ENCODE results near the gene UMPS. TPM values are rescaled to one million over a fixed set of nuclear protein-coding genes. Genes with fewer than 3 reads are reported as not detected.

Gene UMPS
- total and polyA plus RNA-seq, 2 of the 4 experiments (the other 2 are of a cell fraction), result 18.7 to 26.7 TPM

DNA sequence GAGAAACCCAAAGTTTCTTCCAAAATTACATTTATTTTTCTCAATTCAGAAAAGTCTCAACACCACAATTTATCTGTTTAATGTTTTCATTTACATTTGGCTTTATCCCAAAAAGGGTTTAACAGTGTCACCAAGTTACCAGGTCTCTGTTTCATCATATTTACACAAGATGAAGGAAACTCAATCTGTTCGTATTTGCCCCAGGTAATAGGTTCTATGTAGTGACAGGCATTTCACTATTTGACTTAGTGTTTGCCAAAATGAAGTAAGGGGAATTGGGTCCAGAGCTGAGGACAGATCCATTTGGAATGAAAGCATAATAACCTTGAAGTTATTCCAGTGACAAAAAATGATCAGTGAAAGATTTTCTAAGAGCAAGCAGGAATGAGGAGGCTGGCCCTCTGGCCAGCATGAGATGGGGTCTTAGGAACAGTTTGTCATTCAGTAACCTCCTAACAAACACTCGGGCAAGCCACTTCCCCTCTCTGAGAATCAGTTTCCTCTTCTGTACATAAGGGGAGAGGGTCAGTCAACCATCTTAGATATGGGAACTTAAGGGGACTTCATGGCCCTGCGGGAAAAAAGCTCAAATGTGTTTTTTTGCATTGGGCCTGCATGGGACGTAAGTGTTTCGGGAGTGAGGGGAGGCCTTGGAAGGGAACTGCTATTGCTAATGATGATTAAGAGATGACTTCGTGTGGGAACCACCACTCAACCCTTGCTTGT is 31.8 kb downstream of the UMPS start (continued):
- no peak for TF ChIP-seq RAD21 (IDR thresholded peaks at IDR 0.05; ENCODE audit: low read length)
- TF ChIP-seq, protein P1, sequence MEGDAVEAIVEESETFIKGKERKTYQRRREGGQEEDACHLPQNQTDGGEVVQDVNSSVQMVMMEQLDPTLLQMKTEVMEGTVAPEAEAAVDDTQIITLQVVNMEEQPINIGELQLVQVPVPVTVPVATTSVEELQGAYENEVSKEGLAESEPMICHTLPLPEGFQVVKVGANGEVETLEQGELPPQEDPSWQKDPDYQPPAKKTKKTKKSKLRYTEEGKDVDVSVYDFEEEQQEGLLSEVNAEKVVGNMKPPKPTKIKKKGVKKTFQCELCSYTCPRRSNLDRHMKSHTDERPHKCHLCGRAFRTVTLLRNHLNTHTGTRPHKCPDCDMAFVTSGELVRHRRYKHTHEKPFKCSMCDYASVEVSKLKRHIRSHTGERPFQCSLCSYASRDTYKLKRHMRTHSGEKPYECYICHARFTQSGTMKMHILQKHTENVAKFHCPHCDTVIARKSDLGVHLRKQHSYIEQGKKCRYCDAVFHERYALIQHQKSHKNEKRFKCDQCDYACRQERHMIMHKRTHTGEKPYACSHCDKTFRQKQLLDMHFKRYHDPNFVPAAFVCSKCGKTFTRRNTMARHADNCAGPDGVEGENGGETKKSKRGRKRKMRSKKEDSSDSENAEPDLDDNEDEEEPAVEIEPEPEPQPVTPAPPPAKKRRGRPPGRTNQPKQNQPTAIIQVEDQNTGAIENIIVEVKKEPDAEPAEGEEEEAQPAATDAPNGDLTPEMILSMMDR (conservative IDR thresholded peaks at IDR 0.05; ENCODE audit: low read depth, low read length), result no peak

DNA sequence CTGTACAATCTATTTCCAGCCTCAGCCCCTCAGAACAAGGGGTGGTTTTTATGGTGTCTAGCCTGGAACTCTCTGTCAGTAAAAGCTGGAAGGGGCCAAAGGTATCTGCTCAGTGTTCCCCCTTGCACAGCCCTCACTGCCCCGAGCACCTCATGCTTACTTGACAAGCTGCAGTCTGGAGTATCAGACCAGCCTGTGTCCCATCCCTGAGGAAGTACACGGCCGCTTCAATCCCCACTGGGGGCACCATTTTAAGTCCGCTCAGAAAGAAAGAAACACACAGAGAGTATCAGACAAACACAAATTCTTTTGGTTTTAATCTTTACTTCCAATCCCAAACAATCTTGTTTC is 32.4 kb downstream of the UMPS start:
- H2AK9ac ChIP-seq (replicated peaks; ENCODE audit: low read depth, low read length, poor library complexity), result no peak overlapping the region
- no peak overlapping the region for H4K5ac ChIP-seq (ENCODE audit: low read depth, low read length)
- H3K36me3 ChIP-seq (ENCODE audit: control insufficient read depth, insufficient read depth, low read length), result peaks cover 43% of the 10 kb centered on the region
- H3K18ac ChIP-seq (ENCODE audit: low read depth, low read length), result no peak overlapping the region
- H2BK20ac ChIP-seq (ENCODE audit: low read depth, low read length), result no peak overlapping the region
- peaks cover 7% of the 10 kb centered on the region for H3K4me1 ChIP-seq (ENCODE audit: control insufficient read depth, insufficient read depth, low read length)
- in situ Hi-C loops (cut with MboI; ENCODE audit: low sequenced_read_pairs) (loop anchor here (5.0 to 10.0 kb wide), 2 partner anchors 140 to 672 kb away; no protein-coding TSS in a partner anchor), intact Hi-C loops (cut with micrococcal nuclease) (loop anchor here (5.0 kb wide), 3 partner anchors 125 to 825 kb away; partner anchors contain the start of gene ITGB5), dilution Hi-C loops (cut with HindIII; ENCODE audit: low sequenced_read_pairs, unreplicated experiment) (loop anchor here (25.0 kb wide), 1 partner anchor 125 kb away; the partner anchor contains the start of gene ITGB5)
- no peak for DNase-seq
- no peak overlapping the region for H4K8ac ChIP-seq (ENCODE audit: low read depth in 2 of 2, low read length in 2 of 2)
- H3K4me2 ChIP-seq (ENCODE audit: low read depth, low read length), result no peak overlapping the region
- no TSS peak for BruUV-seq (replicated peaks)
- H3K9me1 ChIP-seq (ENCODE audit: insufficient read depth, low read length), result 0 out of 2 replicates have a peak, but pooled peaks cover 2% of the 10 kb centered on the region
- H3K4ac ChIP-seq (ENCODE audit: low read depth, low read length), result no peak overlapping the region
- no peak overlapping the region for H4K91ac ChIP-seq (ENCODE audit: insufficient read depth, low read depth, low read length)
- no peak overlapping the region for H2AK5ac ChIP-seq (ENCODE audit: low read depth, low read length)
- no peak overlapping the region for H2AFZ ChIP-seq (replicated peaks; ENCODE audit: low read length, poor library complexity)
- no peak for ATAC-seq (ENCODE audit: low read depth)
- no peak overlapping the region for H3K9ac ChIP-seq (ENCODE audit: low read depth, low read length)
- H2BK5ac ChIP-seq (ENCODE audit: low read depth, low read length, poor library complexity, severe bottlenecking), result no peak overlapping the region
- no peaks in the 10 kb centered on the region for H3K27me3 ChIP-seq (ENCODE audit: control insufficient read depth, insufficient read depth, low read length)
- H4K20me1 ChIP-seq (ENCODE audit: insufficient read depth, low read length), result 0 out of 2 replicates have a peak, but pooled peaks cover 4% of the 10 kb centered on the region
- no peak overlapping the region for H3K56ac ChIP-seq (ENCODE audit: extremely low read depth, insufficient read depth, low read length)
- H2BK120ac ChIP-seq (ENCODE audit: low read depth, low read length), result no peak overlapping the region
- ChIA-PET POLR2A (ENCODE audit: unreplicated experiment) (no interaction called here), CTCF (interaction anchor here (1.0 to 1.8 kb wide), 2 partner anchors 12 to 139 kb away, joined by 3 to 6 read pairs; no protein-coding TSS in a partner anchor)
- H3K23ac ChIP-seq (ENCODE audit: low read depth, low read length), result no peak overlapping the region
- no peak overlapping the region for H2BK15ac ChIP-seq (ENCODE audit: low read depth, low read length)
- H3K4me3 ChIP-seq (ENCODE audit: insufficient read depth, low read depth, low read length), result no peak overlapping the region
- no peaks in the 10 kb centered on the region; a peak in 1 of 4 replicates for H3K79me1 ChIP-seq (ENCODE audit: low read depth in 1 of 2, low read length in 2 of 2)
- H3K14ac ChIP-seq (replicated peaks; ENCODE audit: low read depth, low read length), result no peak overlapping the region
- 60% methylated on average over 1 of the region's 4 CpGs; no CpG with 5 or more reads in 1 of the 2 experiments for WGBS, 2 experiments (ENCODE audit: extremely low coverage in 2 of 2, insufficient read length in 1 of 2)
- H3K9me3 ChIP-seq (ENCODE audit: control insufficient read depth, insufficient read depth, low read length), result no peaks in the 10 kb centered on the region
- no peak overlapping the region for H3K27ac ChIP-seq (ENCODE audit: insufficient read depth, low read length)
- TF ChIP-seq, protein P1 (conservative IDR thresholded peaks at IDR 0.05; ENCODE audit: low read depth, low read length), result no peak
- TF ChIP-seq RAD21 (IDR thresholded peaks at IDR 0.05; ENCODE audit: low read length) (no peak), RCOR1 (IDR thresholded peaks at IDR 0.05; ENCODE audit: insufficient replicate concordance, low read length) (no peak), CEBPB (IDR thresholded peaks at IDR 0.05; ENCODE audit: low read depth, low read length) (no peak), NFE2L2 (IDR thresholded peaks at IDR 0.05; ENCODE audit: low read depth, low read length) (no peak), MXI1 (IDR thresholded peaks at IDR 0.05; ENCODE audit: borderline replicate concordance, low read depth, low read length) (no peak), FOS (IDR thresholded peaks at IDR 0.05; ENCODE audit: low read depth, low read length) (no peak), BHLHE40 (IDR thresholded peaks at IDR 0.05; ENCODE audit: low read depth, low read length) (no peak), MAFK (IDR thresholded peaks at IDR 0.05; ENCODE audit: low read depth, low read length) (no peak)
- TF ChIP-seq, protein P2, sequence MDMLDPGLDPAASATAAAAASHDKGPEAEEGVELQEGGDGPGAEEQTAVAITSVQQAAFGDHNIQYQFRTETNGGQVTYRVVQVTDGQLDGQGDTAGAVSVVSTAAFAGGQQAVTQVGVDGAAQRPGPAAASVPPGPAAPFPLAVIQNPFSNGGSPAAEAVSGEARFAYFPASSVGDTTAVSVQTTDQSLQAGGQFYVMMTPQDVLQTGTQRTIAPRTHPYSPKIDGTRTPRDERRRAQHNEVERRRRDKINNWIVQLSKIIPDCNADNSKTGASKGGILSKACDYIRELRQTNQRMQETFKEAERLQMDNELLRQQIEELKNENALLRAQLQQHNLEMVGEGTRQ (IDR thresholded peaks at IDR 0.05; ENCODE audit: low read depth, low read length), result no peak
